NCI-H510A treated with DMSO at 0.1 percent for 48 hours (cell line): ENCODE measurements around the gene BFAR.
"Not testable (repeated sequence)": the region's sequence is repeated elsewhere in the genome, so short reads cannot be mapped to it uniquely, and the experiment has no call there.

Experiments
- DNase-seq: peaks from one replicate; lab custom pipeline; 2025; lab: John Stamatoyannopoulos, UW

Gene BFAR

DNA sequence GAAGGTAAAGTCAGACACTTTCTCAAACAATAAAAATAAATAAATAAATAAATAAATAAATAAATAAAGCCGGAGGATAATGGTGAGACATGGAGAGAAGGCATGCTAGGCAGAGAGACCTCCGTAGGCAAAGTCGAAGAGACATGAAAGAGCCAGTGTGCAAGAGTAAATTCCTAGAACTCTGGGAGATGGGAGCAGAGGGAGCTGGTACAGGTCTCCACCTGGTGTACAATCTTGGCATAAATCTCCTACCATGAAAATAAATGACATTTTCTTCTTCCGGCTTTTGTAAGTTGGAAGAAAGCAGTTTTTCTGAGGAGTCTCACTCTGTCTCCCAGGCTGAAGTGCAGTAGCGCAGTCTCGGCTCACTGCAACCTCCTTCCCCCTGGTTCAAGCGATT is 69.1 kb downstream of the BFAR start:
- not testable (repeated sequence) for DNase-seq

DNA sequence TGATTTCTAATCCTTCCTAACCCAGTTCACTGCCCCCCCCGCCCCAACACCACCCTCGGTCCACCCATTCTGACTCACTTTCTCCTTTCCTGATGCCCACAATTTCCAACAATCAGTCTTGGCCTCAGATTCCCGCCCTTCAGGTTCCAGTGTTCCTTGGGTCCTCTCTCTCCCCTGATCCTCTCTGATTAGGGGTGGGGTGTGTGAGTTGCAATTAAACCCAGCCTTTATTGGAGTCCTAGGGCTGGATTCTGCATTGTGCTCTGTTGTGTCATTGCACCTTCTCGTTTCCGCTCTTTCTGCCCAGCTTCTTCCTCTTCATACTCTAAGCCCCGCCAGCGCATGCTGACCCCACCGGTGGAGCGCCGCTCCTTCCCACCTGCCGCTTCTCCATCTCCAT is 69.9 kb downstream of the BFAR start:
- not testable (repeated sequence) for DNase-seq

DNA sequence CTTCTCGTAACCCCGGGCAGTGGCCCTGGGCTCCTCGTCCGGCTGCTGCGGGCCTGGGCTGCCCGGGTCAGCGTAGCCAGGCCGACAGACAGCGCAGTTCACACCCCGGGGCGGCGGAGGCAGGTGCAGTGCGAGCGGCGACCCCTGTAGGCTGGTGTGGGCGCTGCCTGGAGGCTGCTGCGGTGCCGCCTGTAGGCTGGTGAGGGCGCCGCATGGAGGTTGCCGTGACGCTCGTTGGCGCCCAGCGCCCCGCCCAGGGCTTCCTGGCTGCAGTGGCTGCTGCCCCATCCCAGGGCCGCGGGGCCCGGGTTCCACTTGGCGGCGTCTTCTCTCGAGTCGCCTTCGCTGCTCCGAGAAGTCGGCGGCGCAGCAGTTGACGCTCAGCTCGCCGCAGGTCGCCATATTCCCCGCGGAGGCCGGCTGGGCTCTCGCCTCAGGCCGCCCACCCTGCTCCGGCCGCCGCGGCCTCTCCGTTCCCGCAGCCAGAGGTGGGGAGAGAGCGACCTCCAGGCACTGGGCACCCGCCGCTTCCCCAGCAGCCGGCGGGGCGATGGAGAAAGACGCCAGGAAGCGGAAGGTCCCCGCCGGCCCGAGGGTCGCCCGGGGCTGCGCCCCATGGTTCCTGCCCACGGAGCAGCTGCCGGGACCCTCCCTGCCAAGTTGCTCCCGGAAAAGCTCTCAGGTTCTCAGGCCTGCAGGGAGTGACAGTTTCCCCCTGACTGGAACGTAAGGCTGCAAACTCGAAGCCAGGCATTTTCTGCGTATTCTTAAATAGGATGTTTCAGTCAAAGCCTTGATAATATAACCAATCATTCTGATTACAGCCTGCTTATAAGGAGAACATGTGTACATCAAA is 70.6 kb downstream of the BFAR start, which contains the start of gene NPIPA3:
Gene NPIPA3, plus strand, starts transcription at position 256 of the 856 bp plus-strand sequence. CDS start 5,533 bp downstream, outside the sequence.
- DNase-seq, result not testable (repeated sequence)
